ENCODE data around the gene WLS.
"Not testable (repeated sequence)": the region's sequence is repeated elsewhere in the genome, so short reads cannot be mapped to it uniquely, and the experiment has no call there.

The WLS gene

GRCh38 chr1:68197461-68197860, 34.9 kb downstream of the WLS start:
- no peak for DNase-seq

DNA sequence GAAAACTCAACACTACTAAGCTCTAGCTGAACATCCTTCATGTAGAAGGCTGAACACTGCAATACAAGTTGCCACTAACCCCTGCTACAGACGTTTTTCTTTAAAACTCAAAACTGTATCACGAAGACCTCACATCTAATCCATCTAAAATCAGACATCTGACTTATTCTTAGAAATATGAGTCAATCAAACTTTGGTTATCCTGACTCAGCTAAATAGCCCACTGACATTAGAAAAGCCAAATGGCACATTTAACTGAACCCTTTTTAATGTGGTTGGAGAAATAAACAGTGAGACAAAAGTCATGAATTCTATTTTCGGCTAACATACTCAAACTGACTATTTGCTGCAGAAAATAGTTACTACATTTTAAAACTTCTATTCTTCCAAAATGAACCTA, 35.6 kb downstream of the WLS start:
- no peak for DNase-seq

- DNase-seq = no peak
Observed at GRCh38 chr1:68191717-68192116, 40.6 kb downstream of the WLS start.

- DNase-seq = no peak
Observed at GRCh38 chr1:68188644-68189340, 43.5 kb downstream of the WLS start.

DNA sequence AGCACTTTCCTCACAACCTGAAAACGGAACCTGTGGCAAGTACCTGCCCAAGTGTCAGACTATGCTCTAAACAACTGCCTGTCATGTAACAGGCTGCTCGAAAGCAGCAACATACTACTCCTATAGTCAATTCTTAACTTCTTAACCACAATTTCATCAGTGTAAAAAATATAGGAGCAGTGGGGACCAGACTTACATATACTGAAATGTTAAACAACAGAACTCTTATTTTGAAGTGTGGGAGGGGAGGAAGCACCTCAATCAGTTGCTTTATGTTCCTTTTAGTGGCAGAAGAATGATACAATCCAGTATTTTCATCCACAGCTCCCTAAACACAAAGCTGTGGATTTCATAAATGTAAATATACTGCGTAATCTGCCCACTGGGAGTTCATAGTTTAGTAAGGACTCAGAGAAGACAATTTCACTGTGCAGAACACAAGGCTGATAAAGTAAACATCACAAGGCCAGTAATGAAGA, 44.2 kb downstream of the WLS start:
- DNase-seq = no peak

DNA sequence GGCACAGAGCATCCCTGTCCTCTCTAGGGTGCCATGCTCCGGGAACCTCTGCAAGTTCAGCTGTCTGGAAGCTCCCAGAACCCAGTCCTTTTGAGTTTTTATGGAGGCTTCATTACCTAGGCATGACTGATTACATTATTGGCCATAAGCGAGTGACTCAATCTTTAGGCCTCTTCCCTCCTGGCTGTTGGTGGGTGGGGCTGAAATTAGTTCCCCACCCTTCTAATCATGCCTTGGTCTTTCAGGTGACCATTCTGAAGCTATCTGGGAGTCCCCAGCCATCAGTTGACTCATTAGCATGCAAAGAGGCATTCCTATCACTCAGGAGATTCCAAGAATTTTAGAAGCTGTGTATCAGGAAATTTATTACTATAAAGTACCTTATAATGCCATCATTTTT, 46.6 kb downstream of the WLS start:
- DNase-seq = no peak

- DNase-seq = no peak
Observed at GRCh38 chr1:68183895-68184294, 48.4 kb downstream of the WLS start.

GRCh38 chr1:68181165-68181556, 51.2 kb downstream of the WLS start:
- DNase-seq = no peak

DNA sequence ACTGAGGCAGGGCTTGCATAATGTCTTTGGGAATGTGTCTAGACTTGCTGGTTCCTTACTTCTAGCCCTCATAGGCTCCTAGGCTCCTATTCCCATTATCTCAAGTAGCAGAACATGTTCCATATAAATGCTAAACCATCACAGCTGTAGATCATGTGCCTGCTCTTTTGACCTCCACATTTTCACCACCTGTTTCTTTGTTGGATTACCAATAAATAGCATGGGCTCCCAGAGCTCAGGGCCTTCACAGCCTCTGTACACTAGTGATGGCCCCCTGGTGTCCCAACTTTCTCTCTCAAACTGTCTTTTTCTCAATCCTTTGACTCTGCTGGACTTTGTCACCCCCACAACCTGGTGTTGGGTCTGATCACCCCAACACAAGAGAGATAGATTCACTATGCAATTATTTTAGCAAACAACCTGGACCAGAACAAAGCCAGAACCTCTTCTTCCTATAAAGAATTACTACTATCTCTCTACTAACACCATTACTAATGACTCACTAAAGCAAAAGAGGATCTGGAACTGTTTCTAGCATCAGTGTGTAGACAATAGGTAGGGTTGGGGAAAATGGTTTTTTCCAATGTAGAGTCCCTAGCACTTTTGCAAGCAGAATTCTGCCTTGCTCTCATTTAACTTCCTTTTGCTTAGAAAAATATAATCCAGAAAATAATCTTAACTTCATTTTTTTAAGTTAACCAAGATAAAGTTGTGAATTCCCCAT, 51.7 kb downstream of the WLS start:
- no peak for DNase-seq

GRCh38 chr1:68178821-68179490, 53.4 kb downstream of the WLS start:
- no peak for DNase-seq

DNA sequence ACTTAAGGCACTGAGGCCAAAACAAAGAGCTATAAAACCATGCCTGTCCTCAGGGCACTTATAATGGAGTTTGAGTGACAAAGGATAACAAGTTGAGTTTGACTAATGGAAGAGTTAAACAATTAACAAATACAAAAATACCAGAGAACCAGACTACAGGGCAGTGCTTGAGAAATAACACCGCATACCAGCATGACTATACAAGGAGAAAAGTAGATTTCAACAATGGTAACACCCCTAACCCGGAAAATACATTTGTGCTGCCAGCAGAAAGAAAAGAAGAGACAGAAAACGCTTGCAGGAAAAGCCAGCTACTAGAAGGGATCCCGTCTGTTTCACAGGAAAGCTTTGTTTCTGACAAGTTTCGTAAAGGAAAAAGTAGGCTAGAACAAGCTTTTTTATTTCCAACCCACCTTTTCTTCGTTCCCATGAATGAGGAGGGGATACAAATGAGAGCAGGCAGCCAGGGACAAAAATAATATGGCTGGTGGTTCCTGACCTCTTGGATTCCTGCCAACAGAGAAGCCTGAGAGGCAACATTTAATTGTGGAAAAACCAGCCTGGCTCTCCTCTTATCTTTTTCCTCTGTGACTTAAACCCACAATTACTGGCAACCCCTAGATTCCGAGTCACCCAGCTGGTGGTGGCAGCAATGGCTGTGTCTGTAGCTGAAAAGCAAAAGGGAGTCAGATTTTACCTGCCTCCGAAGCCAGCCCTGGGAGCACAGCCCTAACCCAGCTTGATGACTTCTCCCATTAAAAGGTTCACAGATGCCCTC, 56.5 kb downstream of the WLS start:
- DNase-seq = no peak

- no peak for DNase-seq
Observed at GRCh38 chr1:68174738-68175113, 57.6 kb downstream of the WLS start.

GRCh38 chr1:68173936-68174737, 58.2 kb downstream of the WLS start:
- DNase-seq = no peak

- DNase-seq = no peak
Observed at GRCh38 chr1:68173283-68173935, 58.9 kb downstream of the WLS start.

DNA sequence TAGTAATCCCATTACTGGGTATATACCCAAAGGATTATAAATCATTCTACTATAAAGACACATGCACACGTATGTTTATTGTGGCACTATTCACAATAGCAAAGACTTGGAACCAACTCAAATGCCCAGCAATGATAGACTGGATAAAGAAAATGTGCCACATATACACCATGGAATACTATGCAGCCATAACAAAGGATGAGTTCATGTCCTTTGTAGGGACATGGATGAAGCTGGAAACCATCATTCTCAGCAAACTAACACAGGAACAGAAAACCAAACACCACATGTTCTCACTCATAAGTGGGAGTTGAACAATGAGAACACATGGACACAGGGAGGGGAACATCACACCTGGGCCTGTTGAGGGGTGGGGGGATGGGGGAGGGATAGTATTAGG, 60.5 kb downstream of the WLS start:
- DNase-seq = not testable (repeated sequence)

GRCh38 chr1:68168545-68169171, 63.7 kb downstream of the WLS start:
- no peak for DNase-seq

DNA sequence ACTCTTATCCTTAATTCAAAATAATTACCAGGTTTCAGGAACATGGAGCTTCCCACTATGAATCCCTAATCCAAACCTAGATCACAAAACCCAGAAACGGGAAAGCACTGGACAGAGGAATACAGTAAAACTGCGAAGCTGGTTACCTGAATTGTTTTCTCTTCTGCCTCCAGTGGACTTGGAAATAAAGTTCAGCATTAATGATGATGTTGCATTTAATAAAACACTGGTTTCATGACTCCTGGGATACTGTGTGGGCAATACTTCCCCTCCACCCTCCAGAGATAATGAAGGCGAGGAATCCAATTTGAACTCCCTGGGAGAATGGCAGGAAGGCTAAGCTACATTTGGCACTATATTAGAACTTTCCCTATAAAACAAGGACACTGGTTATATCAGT, 65.1 kb downstream of the WLS start:
- DNase-seq = no peak

GRCh38 chr1:68166348-68166747, 66.0 kb downstream of the WLS start:
- DNase-seq = no peak

DNA sequence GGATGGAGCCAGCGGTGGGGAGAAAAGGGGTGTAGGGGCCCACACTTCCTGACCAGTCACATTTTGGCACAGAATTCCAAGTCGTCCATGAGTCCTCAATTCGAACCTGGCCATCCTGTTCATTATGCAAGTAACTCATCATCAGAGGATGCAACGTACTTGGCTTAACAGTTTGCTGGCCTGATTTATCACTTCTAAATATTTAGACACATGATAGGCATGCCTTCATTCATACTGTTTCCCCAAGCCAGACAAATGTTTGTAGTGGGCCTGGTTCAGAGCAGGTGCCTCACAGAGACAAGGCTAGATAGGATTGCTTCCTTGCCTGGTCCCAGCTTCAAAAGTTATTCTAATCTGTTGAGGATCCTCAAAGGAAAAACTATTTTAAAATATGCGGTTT, 66.7 kb downstream of the WLS start:
- DNase-seq = no peak

GRCh38 chr1:68164918-68165317, 67.4 kb downstream of the WLS start:
- no peak for DNase-seq

- DNase-seq = no peak
Observed at GRCh38 chr1:68163220-68163619, 69.1 kb downstream of the WLS start.

Data from NCI-H446 treated with DMSO at 0.1 percent for 48 hours (cell line).